Smooth muscle cell (in vitro differentiated cells): Measurements from ENCODE around the gene CDYL. TPM values are rescaled to one million over a fixed set of nuclear protein-coding genes. Genes with fewer than 3 reads are reported as not detected.

Experiments
- DNase-seq: peaks from one replicate; lab custom pipeline; 2025; ENCODE audit not compliant: unreplicated experiment; lab: John Stamatoyannopoulos, UW
- H2AFZ ChIP-seq: fragments of 200-600 bp; sonication (generic); 2 replicates; pipeline ENCODE4 v1.6.0; 2016; ENCODE audit warnings: antibody characterized with exemption, low read depth, mild to moderate bottlenecking
- H3F3A ChIP-seq: fragments of 200-600 bp; sonication (generic); 2 replicates; pipeline ENCODE4 v1.6.0; 2017; ENCODE audit warnings: antibody characterized with exemption, low read depth
- H3K27ac ChIP-seq: fragments of 200-600 bp; sonication (generic); 2 replicates; pipeline ENCODE4 v1.5.1; 2016; ENCODE audit warnings: low read depth, mild to moderate bottlenecking
- H3K27me3 ChIP-seq: fragments of 200-600 bp; sonication (generic); 2 replicates; pipeline ENCODE4 v1.6.1; 2016; ENCODE audit warnings: low read depth, mild to moderate bottlenecking
- H3K36me3 ChIP-seq: fragments of 200-600 bp; sonication (generic); 2 replicates; pipeline ENCODE4 v1.5.1; 2016; ENCODE audit warnings: low read depth
- H3K4me1 ChIP-seq: fragments of 200-600 bp; sonication (generic); 2 replicates; pipeline ENCODE4 v1.5.1; 2016; ENCODE audit warnings: low read depth
- H3K4me2 ChIP-seq: fragments of 200-600 bp; sonication (generic); 2 replicates; pipeline ENCODE4 v1.6.0; 2016; ENCODE audit warnings: mild to moderate bottlenecking
- H3K4me3 ChIP-seq: fragments of 200-600 bp; sonication (generic); 2 replicates; pipeline ENCODE4 v1.5.1; 2016; ENCODE audit warnings: mild to moderate bottlenecking
- H3K79me2 ChIP-seq: fragments of 200-600 bp; sonication (generic); 2 replicates; pipeline ENCODE4 v1.6.0; 2016; ENCODE audit warnings: low read depth, mild to moderate bottlenecking
- H3K9ac ChIP-seq: fragments of 200-600 bp; sonication (generic); 2 replicates; pipeline ENCODE4 v1.6.0; 2016; ENCODE audit warnings: low read depth
- H3K9me3 ChIP-seq: fragments of 200-600 bp; sonication (generic); replicated peaks from 2 replicates; pipeline ENCODE4 v1.5.1; 2016; ENCODE audit warnings: low read depth
- H4K20me1 ChIP-seq: fragments of 200-600 bp; sonication (generic); 2 replicates; pipeline ENCODE4 v1.6.0; 2016; ENCODE audit warnings: low read depth
- CTCF ChIP-seq: fragments of 200-600 bp; sonication (generic); IDR thresholded peaks from 2 replicates; pipeline ENCODE4 v1.5.1; 2017; ENCODE audit warnings: borderline replicate concordance, mild to moderate bottlenecking, antibody characterized with exemption; ENCODE audit not compliant: insufficient read depth, poor library complexity, severe bottlenecking
- WGBS: methylation state at CpG from one replicate; pipeline ENCODE4 v1.1.7; 2016; ENCODE audit warnings: low lambda C conversion rate; 5-methylcytosine and 5-hydroxymethylcytosine counted together
- polyA plus RNA-seq: library from polyadenylated mRNA; unstranded; fragments of >200 nt; fragmentation: Nextera tagmentation; extraction: Ambion mirVana; gene quantifications from 2 replicates; pipeline ENCODE4 v1.2.1, GENCODE V29; 2016
- total RNA-seq: library from RNA; depleted of rRNA; stranded (reverse); fragments of >200 nt; gene quantifications from 2 replicates; pipeline ENCODE4 v1.2.3, GENCODE V29; 2014

CDYL gene
- total and polyA plus RNA-seq, 2 experiments from 2014 or later: 28.7 to 34.5 TPM

DNA sequence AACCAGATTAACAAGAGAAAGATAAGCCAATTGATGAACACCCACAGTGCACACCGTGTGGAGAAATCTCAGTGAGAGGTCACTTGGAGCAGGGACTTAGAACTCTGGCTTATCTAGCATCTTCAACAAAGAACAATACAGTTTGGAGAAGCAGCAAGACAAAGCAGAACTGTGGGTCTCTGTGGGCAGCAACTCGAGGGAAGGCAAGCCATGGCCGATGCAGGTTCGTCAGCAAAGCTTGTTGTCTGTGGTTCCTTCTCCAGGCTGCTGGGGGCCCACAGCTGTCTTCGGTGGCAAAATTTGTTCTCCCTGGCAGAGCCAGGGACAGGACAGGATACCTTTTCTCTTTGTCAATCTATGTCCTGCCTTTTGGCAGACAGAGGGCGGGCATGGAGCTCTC, 205.6 kb downstream of the CDYL start:
- no peak overlapping the region for H3K4me2 ChIP-seq
- H3K9ac ChIP-seq: no peak overlapping the region
- no peak overlapping the region for H3K4me3 ChIP-seq
- no peaks in the 10 kb centered on the region for H4K20me1 ChIP-seq
- 77% methylated on average over 6 of the region's 6 CpGs for WGBS
- TF ChIP-seq CTCF: no peak
- H3K27ac ChIP-seq: no peak overlapping the region
- H3K36me3 ChIP-seq: no peaks in the 10 kb centered on the region
- no peaks in the 10 kb centered on the region for H3F3A ChIP-seq
- no peaks in the 10 kb centered on the region for H3K4me1 ChIP-seq
- no peaks in the 10 kb centered on the region for H3K27me3 ChIP-seq
- DNase-seq: no peak
- H3K79me2 ChIP-seq: no peaks in the 10 kb centered on the region
- H2AFZ ChIP-seq: no peak overlapping the region
- no peaks in the 10 kb centered on the region for H3K9me3 ChIP-seq

- Histone ChIP-seq H3K9me3 (no peaks in the 10 kb centered on the region), H3K4me1 (no peaks in the 10 kb centered on the region)
These were observed 207.1 kb downstream of the CDYL start for GRCh38 chr6:4983322-4983721.

GRCh38 chr6:4986999-4987398, 210.8 kb downstream of the CDYL start:
- DNase-seq: no peak
- Histone ChIP-seq H3K4me1 (no peaks in the 10 kb centered on the region), H3K9ac (no peak overlapping the region), H4K20me1 (no peaks in the 10 kb centered on the region), H3K9me3 (no peaks in the 10 kb centered on the region), H3K36me3 (no peaks in the 10 kb centered on the region), H2AFZ (no peak overlapping the region), H3K79me2 (no peaks in the 10 kb centered on the region), H3K4me2 (no peak overlapping the region), H3K27me3 (no peaks in the 10 kb centered on the region), H3F3A (no peaks in the 10 kb centered on the region), H3K4me3 (no peak overlapping the region), H3K27ac (no peak overlapping the region)
- 88% methylated on average over 3 of the region's 3 CpGs for WGBS
- no peak for TF ChIP-seq CTCF

More at GRCh38 chr6:4983322-4983721, 207.1 kb downstream of the CDYL start:
- no peaks in the 10 kb centered on the region for H3F3A ChIP-seq
- no peak for TF ChIP-seq CTCF
- WGBS: 86% methylated on average over 6 of the region's 6 CpGs
- no peak overlapping the region for H3K4me2 ChIP-seq
- H4K20me1 ChIP-seq: no peaks in the 10 kb centered on the region
- H3K79me2 ChIP-seq: no peaks in the 10 kb centered on the region
- H3K27me3 ChIP-seq: no peaks in the 10 kb centered on the region
- no peak overlapping the region for H3K27ac ChIP-seq
- H3K9ac ChIP-seq: no peak overlapping the region
- no peak for DNase-seq
- H3K4me3 ChIP-seq: no peak overlapping the region
- no peak overlapping the region for H2AFZ ChIP-seq
- H3K36me3 ChIP-seq: no peaks in the 10 kb centered on the region

DNA sequence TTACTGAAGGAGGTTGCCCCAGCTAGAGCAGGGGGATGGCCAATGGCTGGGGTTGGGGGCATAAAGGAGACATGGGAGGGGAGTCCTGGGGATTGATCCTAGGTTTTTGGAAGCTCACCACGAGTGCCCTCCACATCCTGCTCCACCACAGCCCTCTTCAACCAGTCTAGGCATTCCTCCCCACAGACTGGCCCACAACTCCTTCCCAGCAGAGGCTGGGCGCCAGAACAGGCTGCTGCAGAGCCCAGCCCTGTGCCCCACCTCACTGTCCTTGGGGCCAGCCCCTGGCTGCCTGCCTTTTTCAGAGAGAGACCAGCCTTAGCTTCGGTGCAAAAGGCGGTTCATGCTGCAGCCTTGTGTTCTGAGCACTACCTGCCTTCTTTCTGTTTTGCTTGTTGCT, 211.2 kb downstream of the CDYL start:
- Histone ChIP-seq H3K4me1 (no peaks in the 10 kb centered on the region), H3K9ac (no peak overlapping the region), H3K4me3 (no peak overlapping the region), H4K20me1 (no peaks in the 10 kb centered on the region), H3K27ac (no peak overlapping the region), H3F3A (no peaks in the 10 kb centered on the region), H3K9me3 (no peaks in the 10 kb centered on the region), H3K79me2 (no peaks in the 10 kb centered on the region), H2AFZ (no peak overlapping the region), H3K27me3 (no peaks in the 10 kb centered on the region), H3K36me3 (no peaks in the 10 kb centered on the region), H3K4me2 (no peak overlapping the region)
- TF ChIP-seq CTCF: no peak
- no peak for DNase-seq
- WGBS: 93% methylated on average over 4 of the region's 4 CpGs
